SK-N-SH (cell line): ENCODE measurements around the gene TAS1R1.

Experiments used
- CTCF ChIP-seq: fragments of 200-600 bp; sonication (generic); IDR thresholded peaks from 2 replicates; pipeline ENCODE4 v1.6.1; 2017; ENCODE audit warnings: antibody characterized with exemption, mild to moderate bottlenecking, moderate library complexity
- RFX5 ChIP-seq: IDR thresholded peaks from 2 replicates; pipeline ENCODE4 v1.6.1; 2012; ENCODE audit warnings: mild to moderate bottlenecking, improper control_type of control experiment, low read length
- SMC3 ChIP-seq: IDR thresholded peaks from 2 replicates; pipeline ENCODE4 v1.6.1; 2012; ENCODE audit warnings: low read depth, low read length, improper control_type of control experiment
- TEAD4 ChIP-seq: IDR thresholded peaks from 2 replicates; pipeline ENCODE4 v1.4.0; 2012; ENCODE audit warnings: mild to moderate bottlenecking, borderline replicate concordance; ENCODE audit not compliant: insufficient read depth
- TF ChIP-seq, protein P1 (sequence below): IDR thresholded peaks from 2 replicates; pipeline ENCODE4 v1.4.0; 2012; ENCODE audit warnings: low read depth

DNA sequence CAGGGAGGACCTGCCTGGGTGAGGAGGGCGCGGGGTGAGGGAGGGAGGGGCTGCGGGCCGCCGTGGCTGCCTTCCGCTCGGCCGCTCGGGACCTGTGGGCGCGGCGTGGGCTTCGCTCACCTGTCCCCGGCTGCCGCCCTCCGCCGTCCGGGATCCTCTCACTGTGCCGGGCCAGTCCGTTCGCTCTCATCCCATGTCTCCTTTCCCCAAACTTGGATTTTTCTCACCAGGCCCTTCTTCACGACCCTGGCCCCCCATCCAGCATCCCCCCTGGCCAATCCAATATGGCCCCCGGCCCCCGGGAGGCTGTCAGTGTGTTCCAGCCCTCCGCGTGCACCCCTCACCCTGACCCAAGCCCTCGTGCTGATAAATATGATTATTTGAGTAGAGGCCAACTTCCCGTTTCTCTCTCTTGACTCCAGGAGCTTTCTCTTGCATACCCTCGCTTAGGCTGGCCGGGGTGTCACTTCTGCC is 25.0 kb downstream of the TAS1R1 start:
- TF ChIP-seq, protein P1, sequence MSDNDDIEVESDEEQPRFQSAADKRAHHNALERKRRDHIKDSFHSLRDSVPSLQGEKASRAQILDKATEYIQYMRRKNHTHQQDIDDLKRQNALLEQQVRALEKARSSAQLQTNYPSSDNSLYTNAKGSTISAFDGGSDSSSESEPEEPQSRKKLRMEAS = no peak
- no peak; the same call in 1 of the 2 replicates for TF ChIP-seq RFX5
- no peak for TF ChIP-seq SMC3
- no peak for TF ChIP-seq TEAD4
- TF ChIP-seq CTCF = no peak
